Head of caudate nucleus (tissue), 42 donors: ENCODE results near the gene ABCC1.
"Not testable (repeated sequence)": the region's sequence is repeated elsewhere in the genome, so short reads cannot be mapped to it uniquely, and the experiment has no call there.

Experiments
- DNase-seq, 42 donors: peaks; one replicate each; pipeline versions ENCODE4 v3.0.0 to v3.0.0-alpha.2; 2020 to 2021; ENCODE audit warnings: mixed read lengths in 7 of 42
- intact Hi-C: fragments of 100-400 bp; cut with DNase I; formaldehyde crosslinking; loops from one replicate; pipeline ENCODE4 v1.15.0; 2022

Gene ABCC1

GRCh38 chr16:15942931-15943690, 6.3 kb upstream of the ABCC1 start:
- intact Hi-C loops, result no loop called here
- DNase-seq, result no peak

GRCh38 chr16:15946257-15947044, 3.0 kb upstream of the ABCC1 start:
- no peak for DNase-seq
- intact Hi-C loops, result no loop called here

GRCh38 chr16:15947983-15948509, 1.4 kb upstream of the ABCC1 start:
- no peak for DNase-seq
- intact Hi-C loops, result no loop called here

GRCh38 chr16:15948532-15949209, 745 bp upstream of the ABCC1 start:
- intact Hi-C loops, result no loop called here
- peak in 3 of 42 donors; percentile 7 to 8 (median 8) for DNase-seq

- intact Hi-C loops, result no loop called here
- DNase-seq, result peak in 4 of 42 donors; percentile 11 to 43 (median 18)
Measured at GRCh38 chr16:15950161-15950854, 892 bp downstream of the ABCC1 start.

- intact Hi-C loops, result no loop called here
Measured at GRCh38 chr16:15950869-15951268, 1.5 kb downstream of the ABCC1 start.

GRCh38 chr16:15951852-15952251, 2.4 kb downstream of the ABCC1 start:
- intact Hi-C loops, result no loop called here
- no peak for DNase-seq

More at GRCh38 chr16:15950869-15951268, 1.5 kb downstream of the ABCC1 start:
- no peak for DNase-seq

- DNase-seq, result no peak
- intact Hi-C loops, result no loop called here
Measured at GRCh38 chr16:15952265-15952711, 2.9 kb downstream of the ABCC1 start.

GRCh38 chr16:15953477-15953876, 4.1 kb downstream of the ABCC1 start:
- no peak for DNase-seq
- intact Hi-C loops, result no loop called here

- intact Hi-C loops, result no loop called here
- DNase-seq, result no peak
Measured at GRCh38 chr16:15953929-15954813, 4.8 kb downstream of the ABCC1 start.

- intact Hi-C loops, result no loop called here
Measured at GRCh38 chr16:15954814-15955151, 5.4 kb downstream of the ABCC1 start.

GRCh38 chr16:15955425-15955824, 6.0 kb downstream of the ABCC1 start:
- intact Hi-C loops, result no loop called here

More at GRCh38 chr16:15954814-15955151, 5.4 kb downstream of the ABCC1 start:
- no peak for DNase-seq

GRCh38 chr16:15956106-15956505, 6.7 kb downstream of the ABCC1 start:
- DNase-seq, intact Hi-C loops: not testable (repeated sequence)

More at GRCh38 chr16:15955425-15955824, 6.0 kb downstream of the ABCC1 start:
- DNase-seq, result no peak

- peak in 2 of 42 donors; percentile 7 to 20 for DNase-seq
- intact Hi-C loops, result no loop called here
Measured at GRCh38 chr16:15958703-15959348, 9.4 kb downstream of the ABCC1 start.

GRCh38 chr16:15960124-15960971, 10.9 kb downstream of the ABCC1 start:
- DNase-seq, result no peak
- intact Hi-C loops, result no loop called here

- no peak for DNase-seq
- intact Hi-C loops, result no loop called here
Measured at GRCh38 chr16:15961060-15961511, 11.7 kb downstream of the ABCC1 start.
